K562 (cell line): Measurements from ENCODE around the gene PRF1. TPM values are rescaled to one million over a fixed set of nuclear protein-coding genes. Genes with fewer than 3 reads are reported as not detected.

Experiments
- ATF1 ChIP-seq, 2 experiments: fragments of 450-650 bp in 1 of 2; IDR thresholded peaks; 2 replicates each; pipeline ENCODE4 v1.6.1; 2016; ENCODE audit warnings: missing compliant biosample characterization in 1 of 2, missing genetic modification characterization in 1 of 2
- BRCA1 ChIP-seq, 2 experiments: fragments of 450-650 bp in 1 of 2; sonication (generic) in 1 of 2; formaldehyde crosslinking in 1 of 2; IDR thresholded peaks; 2 replicates each; pipeline versions ENCODE4 v1.5.0 to v1.6.1; 2017 to 2020; ENCODE audit warnings: mild to moderate bottlenecking in 1 of 2, missing genetic modification reagents in 1 of 2
- CBFB ChIP-seq: sonication (generic); formaldehyde crosslinking; IDR thresholded peaks from 2 replicates; pipeline ENCODE4 v1.4.0; 2020; ENCODE audit warnings: mild to moderate bottlenecking, missing genetic modification reagents
- CBX8 ChIP-seq: fragments of 200-600 bp; sonication (generic); IDR thresholded peaks from 2 replicates; pipeline ENCODE4 v1.6.1; 2012; ENCODE audit warnings: borderline replicate concordance, mixed run types, low read depth, mild to moderate bottlenecking, moderate library complexity, mixed read lengths, low read length, control low read depth, inconsistent platforms; ENCODE audit not compliant: poor library complexity, severe bottlenecking; ENCODE audit errors: extremely low read depth
- CEBPG ChIP-seq, 3 experiments: fragments of 200-800 bp in 1 of 3; sonication (Bioruptor generic) in 1 of 3; sonication (generic) in 1 of 3; formaldehyde crosslinking in 1 of 3; IDR thresholded peaks in 2 of 3; conservative IDR thresholded peaks in 1 of 3; 2 replicates each; pipeline versions ENCODE4 v1.6.1 to v1.8.0; 2016 to 2022; ENCODE audit warnings: missing compliant biosample characterization in 2 of 3, missing genetic modification characterization in 2 of 3, mild to moderate bottlenecking in 1 of 3, missing genetic modification reagents in 1 of 3
- FOXM1 ChIP-seq, 2 experiments: fragments of 450-650 bp in 1 of 2; sonication (generic) in 1 of 2; formaldehyde crosslinking in 1 of 2; IDR thresholded peaks; 2 replicates each; pipeline versions ENCODE4 v1.6.1 to v1.9.0; 2017 to 2022; ENCODE audit warnings: low read depth in 2 of 2, mild to moderate bottlenecking in 2 of 2, missing genetic modification reagents in 1 of 2, moderate library complexity in 1 of 2
- HIVEP1 ChIP-seq: fragments of 250-450 bp; sonication (Bioruptor Pico); IDR thresholded peaks from 2 replicates; pipeline ENCODE4 v1.4.0; 2020; ENCODE audit warnings: mild to moderate bottlenecking
- HSF4 ChIP-seq: fragments of 250-450 bp; sonication (Bioruptor Pico); IDR thresholded peaks from 2 replicates; pipeline ENCODE4 v2.1.2; 2022; ENCODE audit warnings: mild to moderate bottlenecking, moderate library complexity, borderline replicate concordance
- MAZ ChIP-seq, 2 experiments: fragments of 450-650 bp in 1 of 2; sonication (generic) in 1 of 2; formaldehyde crosslinking; IDR thresholded peaks in 1 of 2; conservative IDR thresholded peaks in 1 of 2; 2 replicates each; pipeline versions ENCODE4 v1.4.0 to v1.5.0; 2020; ENCODE audit warnings: mild to moderate bottlenecking in 1 of 2, missing genetic modification reagents in 1 of 2
- MEIS2 ChIP-seq: fragments of 450-650 bp; IDR thresholded peaks from 2 replicates; pipeline ENCODE4 v1.6.1; 2014; ENCODE audit warnings: mild to moderate bottlenecking; ENCODE audit not compliant: partially characterized antibody
- NCOA6 ChIP-seq: fragments of 450-650 bp; IDR thresholded peaks from 2 replicates; pipeline ENCODE4 v1.6.1; 2017; ENCODE audit warnings: mild to moderate bottlenecking
- NFRKB ChIP-seq: fragments of 450-650 bp; IDR thresholded peaks from 2 replicates; pipeline ENCODE4 v1.6.1; 2016; ENCODE audit warnings: low read depth
- NUFIP1 ChIP-seq: fragments of 450-650 bp; IDR thresholded peaks from 2 replicates; pipeline ENCODE4 v1.6.1; 2018; ENCODE audit not compliant: partially characterized antibody
- PHB2 ChIP-seq: fragments of 450-650 bp; IDR thresholded peaks from 2 replicates; pipeline ENCODE4 v1.6.1; 2017; ENCODE audit warnings: low read depth
- RBM25 ChIP-seq: fragments of 200-400 bp; formaldehyde crosslinking; IDR thresholded peaks from 2 replicates; pipeline ENCODE4 v1.6.1; 2018; ENCODE audit warnings: low read length, low read depth, moderate library complexity; ENCODE audit not compliant: severe bottlenecking
- SP2 ChIP-seq: IDR thresholded peaks from 2 replicates; pipeline ENCODE4 v1.6.1; 2011; ENCODE audit warnings: mild to moderate bottlenecking, low read depth, low read length, moderate library complexity; ENCODE audit not compliant: poor library complexity, severe bottlenecking; ENCODE audit errors: extremely low read depth
- ZBTB2 ChIP-seq: fragments of 450-650 bp; IDR thresholded peaks from 2 replicates; pipeline ENCODE4 v1.6.1; 2016; ENCODE audit warnings: antibody characterized with exemption
- ZNF165 ChIP-seq: fragments of 250-450 bp; sonication (Bioruptor Pico); IDR thresholded peaks from 2 replicates; pipeline ENCODE4 v1.4.0; 2020; ENCODE audit warnings: borderline replicate concordance
- ZNF512 ChIP-seq: IDR thresholded peaks from 2 replicates; pipeline ENCODE4 v1.6.1; 2016; ENCODE audit warnings: missing genetic modification characterization, missing compliant biosample characterization
- ZNF695 ChIP-seq: fragments of 450-650 bp; formaldehyde crosslinking; IDR thresholded peaks from 2 replicates; pipeline ENCODE4 v1.4.0; 2020; ENCODE audit warnings: mild to moderate bottlenecking, moderate library complexity
- polyA plus RNA-seq, 8 experiments: library from polyadenylated mRNA; depleted of rRNA in 4 of 8; stranded (reverse) in 5 of 8; unstranded in 3 of 8; fragments of >200 nt; fragmentation: Nextera tagmentation in 2 of 8; fragmentation: Illumina TruSeq in 1 of 8; extraction: Ambion mirVana in 2 of 8; extraction: Trizol in 1 of 8; gene quantifications; 2 replicates each; pipeline versions ENCODE4 v1.2.1 to v1.2.3, GENCODE V29; 2011 to 2014; ENCODE audit warnings: inconsistent platforms in 1 of 8, missing spikeins in 1 of 8
- total RNA-seq, 7 experiments: library from RNA; depleted of rRNA in 6 of 7; stranded (reverse); fragments of >200 nt in 6 of 7; fragmentation: Illumina TruSeq in 2 of 7; extraction: Trizol in 2 of 7; gene quantifications; 2 replicates each; pipeline versions ENCODE4 v1.2.1 to v1.2.3, GENCODE V29; 2011 to 2021; ENCODE audit warnings: low replicate concordance in 1 of 7
- TF ChIP-seq, protein P1 (sequence below): fragments of 450-650 bp; IDR thresholded peaks from 2 replicates; pipeline ENCODE4 v1.6.1; 2016; ENCODE audit warnings: low read depth, mild to moderate bottlenecking, moderate library complexity

The PRF1 gene
- total and polyA plus RNA-seq, 9 of the 15 experiments (the other 6 are each of a cell fraction or from before 2014, with no cell fraction given) = 3.8 to 8.6 (median 6.3) TPM

- no peak for TF ChIP-seq ATF1 (CRISPR knock-in tag; IDR thresholded peaks at IDR 0.05)
- TF ChIP-seq ATF1 (tag; IDR thresholded peaks at IDR 0.05) = peak; percentile 80
- no peak for TF ChIP-seq CBX8
- no peak for TF ChIP-seq SP2
- no peak for TF ChIP-seq BRCA1 (IDR thresholded peaks at IDR 0.05)
- no peak for TF ChIP-seq BRCA1 (CRISPR knock-in tag; IDR thresholded peaks at IDR 0.05)
- TF ChIP-seq CBFB (CRISPR knock-in tag) = peak; percentile 76; the same call in 1 of the 2 replicates
- TF ChIP-seq NFRKB = peak; percentile 74; the same call in 1 of the 2 replicates
- TF ChIP-seq ZBTB2 = peak; percentile 62; the same call in 1 of the 2 replicates
- TF ChIP-seq ZNF695 = no peak
- no peak for TF ChIP-seq ZNF512
- TF ChIP-seq ZNF165 (CRISPR knock-in tag) = no peak
- peak; percentile 41; the same call in 1 of the 2 replicates for TF ChIP-seq PHB2
- TF ChIP-seq, protein P1, sequence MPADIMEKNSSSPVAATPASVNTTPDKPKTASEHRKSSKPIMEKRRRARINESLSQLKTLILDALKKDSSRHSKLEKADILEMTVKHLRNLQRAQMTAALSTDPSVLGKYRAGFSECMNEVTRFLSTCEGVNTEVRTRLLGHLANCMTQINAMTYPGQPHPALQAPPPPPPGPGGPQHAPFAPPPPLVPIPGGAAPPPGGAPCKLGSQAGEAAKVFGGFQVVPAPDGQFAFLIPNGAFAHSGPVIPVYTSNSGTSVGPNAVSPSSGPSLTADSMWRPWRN = peak; percentile 30; the same call in 1 of the 2 replicates
- peak; percentile 87; the same call in 1 of the 2 replicates for TF ChIP-seq FOXM1 (IDR thresholded peaks at IDR 0.05; ENCODE audit: low read depth)
- no peak for TF ChIP-seq FOXM1 (CRISPR knock-in tag; IDR thresholded peaks at IDR 0.05; ENCODE audit: low read depth)
- TF ChIP-seq CEBPG (CRISPR knock-in tag; IDR thresholded peaks at IDR 0.05) = no peak; the same call in 1 of the 2 replicates
- peak; percentile 76 to 82 for TF ChIP-seq CEBPG (tag; conservative IDR thresholded peaks at IDR 0.05 in 1 of 2, IDR thresholded peaks at IDR 0.05 in 1 of 2)
- no peak for TF ChIP-seq NUFIP1
- peak; percentile 20 to 54; a peak in 3 of 4 replicates for TF ChIP-seq MAZ (CRISPR knock-in tag; conservative IDR thresholded peaks at IDR 0.05 in 1 of 2, IDR thresholded peaks at IDR 0.05 in 1 of 2)
- TF ChIP-seq HIVEP1 (CRISPR knock-in tag) = no peak
- no peak for TF ChIP-seq RBM25
- TF ChIP-seq HSF4 (CRISPR knock-in tag) = no peak
- no peak for TF ChIP-seq NCOA6
- TF ChIP-seq MEIS2 = peak; percentile 73
These were observed 43.4 kb downstream of the PRF1 start (continued) for GRCh38 chr10:70558871-70559810.
